ENCODE data around the gene ZNF664.

GRCh38 chr12:124030510-124030909 is 57.5 kb downstream of the ZNF664 start:
- TF ChIP-seq CTCF (IDR thresholded peaks at IDR 0.05), result no peak
- TF ChIP-seq POLR2A (IDR thresholded peaks at IDR 0.05), result no peak
